HG02759 (cell line): Measurements from ENCODE around the gene MRFAP1.
A peak's percentile ranks its signal among the peaks of the same experiment; 100 is the strongest.
"Not testable (repeated sequence)": the region's sequence is repeated elsewhere in the genome, so short reads cannot be mapped to it uniquely, and the experiment has no call there.

Experiments used
- ATAC-seq: cut with Tn5 transposase; IDR thresholded peaks from one replicate; pipeline ENCODE4 v1.9.1; 2021; ENCODE audit warnings: mild to moderate bottlenecking, moderate library complexity; ENCODE audit not compliant: unreplicated experiment

The MRFAP1 gene

GRCh38 chr4:6662591-6662990 is 22.1 kb downstream of the MRFAP1 start:
- ATAC-seq, result no peak

GRCh38 chr4:6663596-6664393 is 23.3 kb downstream of the MRFAP1 start:
- ATAC-seq, result no peak

GRCh38 chr4:6665320-6665654 is 24.8 kb downstream of the MRFAP1 start:
- no peak for ATAC-seq

GRCh38 chr4:6668391-6668790 is 27.9 kb downstream of the MRFAP1 start:
- ATAC-seq, result no peak

GRCh38 chr4:6671648-6672047 is 31.2 kb downstream of the MRFAP1 start:
- no peak for ATAC-seq

- no peak for ATAC-seq
Observed at GRCh38 chr4:6672131-6672530, 31.6 kb downstream of the MRFAP1 start.

- ATAC-seq, result not testable (repeated sequence)
Observed at GRCh38 chr4:6672541-6673190, 32.2 kb downstream of the MRFAP1 start.

GRCh38 chr4:6673191-6673659 is 32.7 kb downstream of the MRFAP1 start:
- not testable (repeated sequence) for ATAC-seq

- peak; percentile 68 for ATAC-seq
Observed at GRCh38 chr4:6673660-6674499, 33.4 kb downstream of the MRFAP1 start.

GRCh38 chr4:6674500-6675149 is 34.1 kb downstream of the MRFAP1 start:
- ATAC-seq, result peak; percentile 33

GRCh38 chr4:6676722-6677558 is 36.5 kb downstream of the MRFAP1 start:
- no peak for ATAC-seq

GRCh38 chr4:6680372-6681034 is 40.0 kb downstream of the MRFAP1 start:
- ATAC-seq, result no peak

GRCh38 chr4:6681191-6681590 is 40.7 kb downstream of the MRFAP1 start:
- ATAC-seq, result no peak

- ATAC-seq, result no peak
Observed at GRCh38 chr4:6682862-6683590, 42.5 kb downstream of the MRFAP1 start.

- no peak for ATAC-seq
Observed at GRCh38 chr4:6684656-6685055, 44.2 kb downstream of the MRFAP1 start.

GRCh38 chr4:6686104-6686787 is 45.8 kb downstream of the MRFAP1 start:
- ATAC-seq, result no peak

- ATAC-seq, result no peak
Observed at GRCh38 chr4:6687947-6688878, 47.7 kb downstream of the MRFAP1 start.
